ENCODE results near the gene SUSD1. TPM values are rescaled to one million over a fixed set of nuclear protein-coding genes. Genes with fewer than 3 reads are reported as not detected.

The SUSD1 gene
- polyA plus RNA-seq, 1 donor from 2014 or later = 2.0 TPM

DNA sequence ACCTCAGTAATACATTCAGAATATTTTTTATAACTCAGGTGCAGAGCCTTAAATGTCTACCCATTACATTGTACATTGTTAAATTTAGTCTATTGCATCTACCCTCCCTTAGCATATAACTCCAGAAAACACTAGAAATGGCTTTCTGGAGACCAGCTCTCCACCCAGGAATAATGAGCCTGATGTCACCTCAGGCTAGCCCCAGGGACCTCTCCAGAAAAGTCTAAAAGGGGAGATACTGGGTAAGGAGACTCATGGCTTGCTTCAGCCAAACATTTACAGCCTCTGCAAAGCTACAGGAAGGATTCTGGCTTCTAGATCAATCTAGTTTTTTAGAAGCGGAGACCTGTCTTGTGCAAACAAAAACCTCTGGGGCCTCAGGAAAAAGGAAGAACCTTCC lies 13.8 kb upstream of the SUSD1 start:
- Histone ChIP-seq H4K20me1 (ENCODE audit: insufficient read depth) (no peaks in the 10 kb centered on the region), H3K27ac (ENCODE audit: low read length) (no peak overlapping the region), H3F3A (ENCODE audit: insufficient read depth, low read length, poor library complexity, severe bottlenecking) (no peaks in the 10 kb centered on the region), H3K9me2 (ENCODE audit: insufficient read depth, low read length) (no peaks in the 10 kb centered on the region), H3K27me3 (ENCODE audit: insufficient read depth, low read depth, low read length) (no peaks in the 10 kb centered on the region), H3K79me2 (replicated peaks; ENCODE audit: insufficient read depth, low read length) (no peaks in the 10 kb centered on the region), H3K4me3 (ENCODE audit: low read length) (no peak overlapping the region), H2AFZ (ENCODE audit: low read depth, low read length) (no peak overlapping the region), H3K9me3 (ENCODE audit: low read length) (no peaks in the 10 kb centered on the region), H3K36me3 (ENCODE audit: insufficient read depth, low read length) (no peaks in the 10 kb centered on the region), H3K4me2 (ENCODE audit: low read length) (no peak overlapping the region), H3K9ac (ENCODE audit: low read length) (no peak overlapping the region)
- TF ChIP-seq TAF1 (IDR thresholded peaks at IDR 0.05; ENCODE audit: low read depth) = no peak
- no peak for TF ChIP-seq SMC3 (conservative IDR thresholded peaks at IDR 0.05; ENCODE audit: poor library complexity)
- TF ChIP-seq MXI1 (conservative IDR thresholded peaks at IDR 0.05; ENCODE audit: poor library complexity, severe bottlenecking) = no peak
- TF ChIP-seq RAD21 (conservative IDR thresholded peaks at IDR 0.05) = no peak
- TF ChIP-seq POLR2AphosphoS5 (IDR thresholded peaks at IDR 0.05) = no peak
- TF ChIP-seq, protein P1, sequence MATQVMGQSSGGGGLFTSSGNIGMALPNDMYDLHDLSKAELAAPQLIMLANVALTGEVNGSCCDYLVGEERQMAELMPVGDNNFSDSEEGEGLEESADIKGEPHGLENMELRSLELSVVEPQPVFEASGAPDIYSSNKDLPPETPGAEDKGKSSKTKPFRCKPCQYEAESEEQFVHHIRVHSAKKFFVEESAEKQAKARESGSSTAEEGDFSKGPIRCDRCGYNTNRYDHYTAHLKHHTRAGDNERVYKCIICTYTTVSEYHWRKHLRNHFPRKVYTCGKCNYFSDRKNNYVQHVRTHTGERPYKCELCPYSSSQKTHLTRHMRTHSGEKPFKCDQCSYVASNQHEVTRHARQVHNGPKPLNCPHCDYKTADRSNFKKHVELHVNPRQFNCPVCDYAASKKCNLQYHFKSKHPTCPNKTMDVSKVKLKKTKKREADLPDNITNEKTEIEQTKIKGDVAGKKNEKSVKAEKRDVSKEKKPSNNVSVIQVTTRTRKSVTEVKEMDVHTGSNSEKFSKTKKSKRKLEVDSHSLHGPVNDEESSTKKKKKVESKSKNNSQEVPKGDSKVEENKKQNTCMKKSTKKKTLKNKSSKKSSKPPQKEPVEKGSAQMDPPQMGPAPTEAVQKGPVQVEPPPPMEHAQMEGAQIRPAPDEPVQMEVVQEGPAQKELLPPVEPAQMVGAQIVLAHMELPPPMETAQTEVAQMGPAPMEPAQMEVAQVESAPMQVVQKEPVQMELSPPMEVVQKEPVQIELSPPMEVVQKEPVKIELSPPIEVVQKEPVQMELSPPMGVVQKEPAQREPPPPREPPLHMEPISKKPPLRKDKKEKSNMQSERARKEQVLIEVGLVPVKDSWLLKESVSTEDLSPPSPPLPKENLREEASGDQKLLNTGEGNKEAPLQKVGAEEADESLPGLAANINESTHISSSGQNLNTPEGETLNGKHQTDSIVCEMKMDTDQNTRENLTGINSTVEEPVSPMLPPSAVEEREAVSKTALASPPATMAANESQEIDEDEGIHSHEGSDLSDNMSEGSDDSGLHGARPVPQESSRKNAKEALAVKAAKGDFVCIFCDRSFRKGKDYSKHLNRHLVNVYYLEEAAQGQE (IDR thresholded peaks at IDR 0.05; ENCODE audit: borderline replicate concordance) = no peak
- TF ChIP-seq EP300 (conservative IDR thresholded peaks at IDR 0.05; ENCODE audit: poor library complexity, severe bottlenecking) = no peak

DNA sequence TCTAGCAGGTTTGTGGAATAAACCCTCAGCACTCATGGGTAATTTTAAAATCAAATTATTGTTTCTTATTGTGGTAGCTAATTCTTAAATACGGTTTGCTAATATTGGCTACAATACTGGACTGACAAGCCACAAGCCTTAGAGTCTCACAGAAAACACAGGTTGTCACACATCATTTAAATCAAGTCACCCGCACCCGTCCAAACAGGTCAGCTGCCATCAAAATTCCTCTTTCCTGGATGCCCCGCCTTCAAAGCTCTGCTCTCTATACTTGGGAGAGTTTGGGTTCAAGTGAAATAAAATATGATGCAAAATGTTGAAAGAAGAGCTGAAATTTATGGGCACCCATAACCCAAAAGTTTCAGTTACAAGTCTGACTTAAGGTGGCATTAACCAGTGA lies 12.3 kb upstream of the SUSD1 start:
- H3K27ac ChIP-seq (ENCODE audit: low read length) = no peak overlapping the region
- H3K4me2 ChIP-seq (ENCODE audit: low read length) = no peak overlapping the region
- no peaks in the 10 kb centered on the region for H3K36me3 ChIP-seq (ENCODE audit: insufficient read depth, low read length)
- no peak overlapping the region for H3K4me3 ChIP-seq (ENCODE audit: low read length)
- no peaks in the 10 kb centered on the region for H3K9me2 ChIP-seq (ENCODE audit: insufficient read depth, low read length)
- no peaks in the 10 kb centered on the region for H3K9me3 ChIP-seq (ENCODE audit: low read length)
- no peak overlapping the region for H2AFZ ChIP-seq (ENCODE audit: low read depth, low read length)
- no peaks in the 10 kb centered on the region for H4K20me1 ChIP-seq (ENCODE audit: insufficient read depth)
- TF ChIP-seq MXI1 (conservative IDR thresholded peaks at IDR 0.05; ENCODE audit: poor library complexity, severe bottlenecking) = no peak
- no peaks in the 10 kb centered on the region for H3F3A ChIP-seq (ENCODE audit: insufficient read depth, low read length, poor library complexity, severe bottlenecking)
- H3K27me3 ChIP-seq (ENCODE audit: insufficient read depth, low read depth, low read length) = no peaks in the 10 kb centered on the region
- H3K79me2 ChIP-seq (replicated peaks; ENCODE audit: insufficient read depth, low read length) = no peaks in the 10 kb centered on the region
- no peak overlapping the region for H3K9ac ChIP-seq (ENCODE audit: low read length)

DNA sequence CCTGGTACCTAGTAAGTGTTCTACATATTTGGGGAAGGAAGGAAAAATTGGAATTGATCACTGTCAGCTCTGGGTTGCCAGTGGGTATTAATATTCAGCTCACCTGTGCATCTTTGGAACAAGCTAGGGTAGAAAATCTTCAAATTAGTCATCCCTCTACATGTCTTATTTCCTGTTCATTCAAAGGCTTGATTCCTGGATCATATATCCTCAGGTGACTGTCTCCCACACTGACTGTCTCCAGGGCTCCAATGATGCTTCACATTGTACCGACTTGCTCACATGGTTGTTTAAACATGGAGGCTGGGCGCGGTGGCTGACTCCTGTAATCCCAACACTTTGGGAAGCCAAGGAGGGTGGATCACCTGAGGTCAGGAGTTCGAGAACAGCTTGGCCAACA lies 11.6 kb upstream of the SUSD1 start:
- Histone ChIP-seq H3K79me2 (replicated peaks; ENCODE audit: insufficient read depth, low read length) (no peaks in the 10 kb centered on the region), H3K4me2 (ENCODE audit: low read length) (no peak overlapping the region), H3K27me3 (ENCODE audit: insufficient read depth, low read depth, low read length) (no peaks in the 10 kb centered on the region), H3K9me2 (ENCODE audit: insufficient read depth, low read length) (no peaks in the 10 kb centered on the region), H3K9me3 (ENCODE audit: low read length) (no peaks in the 10 kb centered on the region), H3F3A (ENCODE audit: insufficient read depth, low read length, poor library complexity, severe bottlenecking) (no peaks in the 10 kb centered on the region), H3K9ac (ENCODE audit: low read length) (no peak overlapping the region), H3K4me3 (ENCODE audit: low read length) (no peak overlapping the region), H2AFZ (ENCODE audit: low read depth, low read length) (no peak overlapping the region), H4K20me1 (ENCODE audit: insufficient read depth) (no peaks in the 10 kb centered on the region), H3K27ac (ENCODE audit: low read length) (no peak overlapping the region), H3K36me3 (ENCODE audit: insufficient read depth, low read length) (no peaks in the 10 kb centered on the region)
- TF ChIP-seq EP300 (conservative IDR thresholded peaks at IDR 0.05; ENCODE audit: poor library complexity, severe bottlenecking) (no peak), SMC3 (conservative IDR thresholded peaks at IDR 0.05; ENCODE audit: poor library complexity) (no peak), POLR2AphosphoS5 (IDR thresholded peaks at IDR 0.05) (no peak), EZH2 (IDR thresholded peaks at IDR 0.05; ENCODE audit: borderline replicate concordance, insufficient read depth, low read length, poor library complexity, severe bottlenecking) (no peak), RAD21 (conservative IDR thresholded peaks at IDR 0.05) (no peak), MXI1 (conservative IDR thresholded peaks at IDR 0.05; ENCODE audit: poor library complexity, severe bottlenecking) (no peak), TAF1 (IDR thresholded peaks at IDR 0.05; ENCODE audit: low read depth) (no peak)
- TF ChIP-seq, protein P1 (IDR thresholded peaks at IDR 0.05; ENCODE audit: borderline replicate concordance) = no peak
- TF ChIP-seq, protein P2, sequence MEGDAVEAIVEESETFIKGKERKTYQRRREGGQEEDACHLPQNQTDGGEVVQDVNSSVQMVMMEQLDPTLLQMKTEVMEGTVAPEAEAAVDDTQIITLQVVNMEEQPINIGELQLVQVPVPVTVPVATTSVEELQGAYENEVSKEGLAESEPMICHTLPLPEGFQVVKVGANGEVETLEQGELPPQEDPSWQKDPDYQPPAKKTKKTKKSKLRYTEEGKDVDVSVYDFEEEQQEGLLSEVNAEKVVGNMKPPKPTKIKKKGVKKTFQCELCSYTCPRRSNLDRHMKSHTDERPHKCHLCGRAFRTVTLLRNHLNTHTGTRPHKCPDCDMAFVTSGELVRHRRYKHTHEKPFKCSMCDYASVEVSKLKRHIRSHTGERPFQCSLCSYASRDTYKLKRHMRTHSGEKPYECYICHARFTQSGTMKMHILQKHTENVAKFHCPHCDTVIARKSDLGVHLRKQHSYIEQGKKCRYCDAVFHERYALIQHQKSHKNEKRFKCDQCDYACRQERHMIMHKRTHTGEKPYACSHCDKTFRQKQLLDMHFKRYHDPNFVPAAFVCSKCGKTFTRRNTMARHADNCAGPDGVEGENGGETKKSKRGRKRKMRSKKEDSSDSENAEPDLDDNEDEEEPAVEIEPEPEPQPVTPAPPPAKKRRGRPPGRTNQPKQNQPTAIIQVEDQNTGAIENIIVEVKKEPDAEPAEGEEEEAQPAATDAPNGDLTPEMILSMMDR (IDR thresholded peaks at IDR 0.05; ENCODE audit: poor library complexity, severe bottlenecking) = no peak

Data from neural cell (in vitro differentiated cells).